ENCODE data around the gene CLTCL1. TPM values are rescaled to one million over a fixed set of nuclear protein-coding genes. Genes with fewer than 3 reads are reported as not detected.

CLTCL1 gene
- total and polyA plus RNA-seq, 9 of the 15 experiments (the other 6 are each of a cell fraction or from before 2014, with no cell fraction given): 1.1 to 11.7 (median 5.0) TPM

GRCh38 chr22:19292458-19293230 is 1.1 kb upstream of the CLTCL1 start (continued):
- no peak for TF ChIP-seq CEBPG (CRISPR knock-in tag; IDR thresholded peaks at IDR 0.05)
- TF ChIP-seq CEBPG (tag; conservative IDR thresholded peaks at IDR 0.05 in 1 of 2, IDR thresholded peaks at IDR 0.05 in 1 of 2): peak in 1 of 2 experiments; percentile 83; a peak in 2 of 4 replicates
- 0 out of 2 replicates have a peak, but pooled peaks have one; percentile 57 for TF ChIP-seq HDAC6 (IDR thresholded peaks at IDR 0.05; ENCODE audit: low read depth, low read length)
- TF ChIP-seq SIX5 (IDR thresholded peaks at IDR 0.05; ENCODE audit: borderline replicate concordance in 1 of 2, insufficient read depth in 1 of 2, low read depth in 1 of 2, low read length in 2 of 2): no peak

DNA sequence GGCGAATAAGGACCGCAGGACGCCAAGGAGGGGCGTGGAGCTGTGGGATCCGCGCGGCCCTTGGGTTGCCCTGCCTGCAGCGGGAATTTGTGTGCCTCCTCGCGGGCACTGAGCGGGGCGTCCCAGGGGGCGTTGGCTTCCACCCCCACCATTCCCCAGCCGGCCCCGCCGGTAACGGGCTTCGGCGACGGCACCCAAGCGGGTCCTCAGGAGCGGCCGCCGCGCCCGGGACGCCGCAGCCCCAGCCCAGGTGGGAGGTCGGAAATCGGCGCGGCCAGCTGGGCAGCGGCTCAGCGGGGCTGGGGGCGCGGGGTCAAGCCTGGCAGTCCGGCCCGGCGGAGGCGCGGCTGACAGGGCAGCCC is 320 bp downstream of the CLTCL1 start:
- H3K27ac ChIP-seq (ENCODE audit: extremely low read depth, low read depth, low read length): peak overlapping the region; percentile 7; the same call in 1 of the 3 replicates
- POLR2A ChIA-PET: interaction anchor here (0.8 to 2.2 kb wide), 11 partner anchors 9 to 187 kb away, joined by 3 to 10 read pairs (median 4); no protein-coding TSS in a partner anchor
- no peak for TF ChIP-seq JUND (IDR thresholded peaks at IDR 0.05; ENCODE audit: borderline replicate concordance, low read depth, low read length)
- no peak for TF ChIP-seq JUND (tag; IDR thresholded peaks at IDR 0.05; ENCODE audit: borderline replicate concordance, low read depth, low read length)
- TF ChIP-seq RFX5 (IDR thresholded peaks at IDR 0.05; ENCODE audit: low read depth, low read length): no peak
- TF ChIP-seq ZNF239 (CRISPR knock-in tag; IDR thresholded peaks at IDR 0.05): no peak
- TF ChIP-seq RBM22 (IDR thresholded peaks at IDR 0.05; ENCODE audit: low read depth, low read length, poor library complexity, severe bottlenecking): no peak
- TF ChIP-seq MEF2A (IDR thresholded peaks at IDR 0.05; ENCODE audit: control insufficient read depth, low read depth, low read length): no peak
- no peak for TF ChIP-seq ZNF174 (CRISPR knock-in tag; IDR thresholded peaks at IDR 0.05)
- TF ChIP-seq, protein P1, sequence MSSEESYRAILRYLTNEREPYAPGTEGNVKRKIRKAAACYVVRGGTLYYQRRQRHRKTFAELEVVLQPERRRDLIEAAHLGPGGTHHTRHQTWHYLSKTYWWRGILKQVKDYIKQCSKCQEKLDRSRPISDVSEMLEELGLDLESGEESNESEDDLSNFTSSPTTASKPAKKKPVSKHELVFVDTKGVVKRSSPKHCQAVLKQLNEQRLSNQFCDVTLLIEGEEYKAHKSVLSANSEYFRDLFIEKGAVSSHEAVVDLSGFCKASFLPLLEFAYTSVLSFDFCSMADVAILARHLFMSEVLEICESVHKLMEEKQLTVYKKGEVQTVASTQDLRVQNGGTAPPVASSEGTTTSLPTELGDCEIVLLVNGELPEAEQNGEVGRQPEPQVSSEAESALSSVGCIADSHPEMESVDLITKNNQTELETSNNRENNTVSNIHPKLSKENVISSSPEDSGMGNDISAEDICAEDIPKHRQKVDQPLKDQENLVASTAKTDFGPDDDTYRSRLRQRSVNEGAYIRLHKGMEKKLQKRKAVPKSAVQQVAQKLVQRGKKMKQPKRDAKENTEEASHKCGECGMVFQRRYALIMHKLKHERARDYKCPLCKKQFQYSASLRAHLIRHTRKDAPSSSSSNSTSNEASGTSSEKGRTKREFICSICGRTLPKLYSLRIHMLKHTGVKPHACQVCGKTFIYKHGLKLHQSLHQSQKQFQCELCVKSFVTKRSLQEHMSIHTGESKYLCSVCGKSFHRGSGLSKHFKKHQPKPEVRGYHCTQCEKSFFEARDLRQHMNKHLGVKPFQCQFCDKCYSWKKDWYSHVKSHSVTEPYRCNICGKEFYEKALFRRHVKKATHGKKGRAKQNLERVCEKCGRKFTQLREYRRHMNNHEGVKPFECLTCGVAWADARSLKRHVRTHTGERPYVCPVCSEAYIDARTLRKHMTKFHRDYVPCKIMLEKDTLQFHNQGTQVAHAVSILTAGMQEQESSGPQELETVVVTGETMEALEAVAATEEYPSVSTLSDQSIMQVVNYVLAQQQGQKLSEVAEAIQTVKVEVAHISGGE (CRISPR knock-in tag; IDR thresholded peaks at IDR 0.05): no peak
- TF ChIP-seq ZNF217 (CRISPR knock-in tag; IDR thresholded peaks at IDR 0.05): no peak
- TF ChIP-seq HLTF (IDR thresholded peaks at IDR 0.05): no peak; the same call in 1 of the 2 replicates

More for the DNA sequence above, 320 bp downstream of the CLTCL1 start:
- Histone ChIP-seq H3K4me1 (replicated peaks in 1 of 2; ENCODE audit: control insufficient read depth in 2 of 2, insufficient read depth in 2 of 2, low read length in 2 of 2) (peaks cover 22% of the 10 kb centered on the region in 2 experiments; a peak in 4 of 5 replicates), H2AFZ (ENCODE audit: low read depth, low read length) (peak overlapping the region; percentile 90), H3K4me3 (peak overlapping the region; percentile 59), H3K9me1 (ENCODE audit: control insufficient read depth, insufficient read depth, low read length) (peaks cover 5% of the 10 kb centered on the region), H3K36me3 (ENCODE audit: control insufficient read depth, insufficient read depth, low read length) (no peaks in the 10 kb centered on the region), H4K20me1 (replicated peaks; ENCODE audit: control insufficient read depth, insufficient read depth, low read length) (peaks cover 18% of the 10 kb centered on the region), H3K4me2 (ENCODE audit: insufficient read depth, low read length) (peak overlapping the region; percentile 84), H3K79me2 (ENCODE audit: control insufficient read depth, insufficient read depth, low read length) (no peaks in the 10 kb centered on the region), H3K27me3 (ENCODE audit: control insufficient read depth in 2 of 2, insufficient read depth in 2 of 2, low read length in 2 of 2) (peaks cover 34 to 35% of the 10 kb centered on the region in 2 experiments; a peak in 4 of 5 replicates), H3K9ac (ENCODE audit: insufficient read depth in 1 of 2, low read depth in 2 of 2, low read length in 2 of 2) (peak overlapping the region; percentile 66 to 90), H3K9me3 (replicated peaks; ENCODE audit: control insufficient read depth, insufficient read depth, low read depth, low read length) (no peaks in the 10 kb centered on the region)
- intact Hi-C loops (cut with micrococcal nuclease) (loop anchor here (1.0 to 10.0 kb wide), 4 partner anchors 73 to 256 kb away; partner anchors contain the start of gene ESS2), in situ Hi-C loops (cut with MboI) (no loop called here)
- CTCF ChIA-PET (ENCODE audit: low intra/inter-chr PET ratio): interaction anchor here (0.6 kb wide), 1 partner anchor 187 kb away, joined by 3 read pairs; no protein-coding TSS in a partner anchor
- FAIRE-seq (no peak), ATAC-seq (peak; percentile 59), DNase-seq (ENCODE audit: extremely low read depth in 1 of 4, low spot score in 3 of 4) (peak; percentile 77 to 89 (median 82))
- under 1% methylated on average over 41 of the region's 41 CpGs for WGBS (ENCODE audit: insufficient coverage, low coverage, missing lambda C conversion rate)
- BruUV-seq (replicated peaks): no TSS peak
